ENCODE data around the gene NEO1.
"Not testable (repeated sequence)": the region's sequence is repeated elsewhere in the genome, so short reads cannot be mapped to it uniquely, and the experiment has no call there.

The NEO1 gene

GRCh38 chr15:73166711-73167110, 114.4 kb downstream of the NEO1 start:
- not testable (repeated sequence) for H2BK120ac ChIP-seq (ENCODE audit: insufficient read depth, low read length, poor library complexity); H2BK12ac ChIP-seq (ENCODE audit: low read length); H3K9ac ChIP-seq (ENCODE audit: low read length); H2AK5ac ChIP-seq (ENCODE audit: low read length); H3K36me3 ChIP-seq (ENCODE audit: control insufficient read depth in 1 of 2, insufficient read depth in 2 of 2, low read length in 2 of 2); H2AFZ ChIP-seq (ENCODE audit: insufficient read depth, low read length, poor library complexity); H3K14ac ChIP-seq (ENCODE audit: low read length); H4K12ac ChIP-seq (ENCODE audit: low read depth, low read length); H3K27me3 ChIP-seq (ENCODE audit: insufficient read depth, low read length); H3K9me3 ChIP-seq (ENCODE audit: insufficient read depth, low read depth, low read length); H3K4me2 ChIP-seq (ENCODE audit: low read length); H4K91ac ChIP-seq (ENCODE audit: low read depth, low read length); H3K27ac ChIP-seq (ENCODE audit: low read depth, low read length); DNase-seq; H3K23ac ChIP-seq (ENCODE audit: low read length); H2BK5ac ChIP-seq (ENCODE audit: low read depth, low read length, poor library complexity); H3K4me3 ChIP-seq (ENCODE audit: low read depth, low read length); H3K18ac ChIP-seq (ENCODE audit: low read length); H3K4me1 ChIP-seq (ENCODE audit: control insufficient read depth in 1 of 2, insufficient read depth in 2 of 2, low read length in 2 of 2); H4K8ac ChIP-seq (ENCODE audit: low read depth, low read length); H3K4ac ChIP-seq (ENCODE audit: low read depth, low read length); H3K79me2 ChIP-seq (ENCODE audit: control insufficient read depth, insufficient read depth, low read length, poor library complexity); H3K79me1 ChIP-seq (ENCODE audit: low read length)
- no CpG with 5 or more reads among the region's 1 CpG for WGBS (ENCODE audit: extremely low coverage, insufficient coverage, insufficient read length)

GRCh38 chr15:73168487-73168886, 116.2 kb downstream of the NEO1 start:
- no peak overlapping the region for H4K91ac ChIP-seq (ENCODE audit: low read depth, low read length)
- H3K9ac ChIP-seq (ENCODE audit: low read length): no peak overlapping the region
- no peaks in the 10 kb centered on the region for H3K27me3 ChIP-seq (ENCODE audit: insufficient read depth, low read length)
- no peak overlapping the region for H2BK120ac ChIP-seq (ENCODE audit: insufficient read depth, low read length, poor library complexity)
- WGBS (ENCODE audit: extremely low coverage, insufficient coverage, insufficient read length): no CpG with 5 or more reads among the region's 3 CpGs
- H3K79me1 ChIP-seq (ENCODE audit: low read length): no peaks in the 10 kb centered on the region
- H3K79me2 ChIP-seq (ENCODE audit: control insufficient read depth, insufficient read depth, low read length, poor library complexity): no peaks in the 10 kb centered on the region
- DNase-seq: no peak
- no peak overlapping the region for H4K12ac ChIP-seq (ENCODE audit: low read depth, low read length)
- no peak overlapping the region for H3K27ac ChIP-seq (ENCODE audit: low read depth, low read length)
- H3K36me3 ChIP-seq (ENCODE audit: control insufficient read depth in 1 of 2, insufficient read depth in 2 of 2, low read length in 2 of 2): peaks cover 2% of the 10 kb centered on the region in 2 experiments
- no peak overlapping the region for H4K8ac ChIP-seq (ENCODE audit: low read depth, low read length)
- no peak overlapping the region for H3K23ac ChIP-seq (ENCODE audit: low read length)
- no peak overlapping the region for H3K4ac ChIP-seq (ENCODE audit: low read depth, low read length)
- H3K4me1 ChIP-seq (ENCODE audit: control insufficient read depth in 1 of 2, insufficient read depth in 2 of 2, low read length in 2 of 2): no peaks in the 10 kb centered on the region
- H2AK5ac ChIP-seq (ENCODE audit: low read length): no peak overlapping the region
- H3K18ac ChIP-seq (ENCODE audit: low read length): no peak overlapping the region
- peaks cover 3% of the 10 kb centered on the region for H3K9me3 ChIP-seq (ENCODE audit: insufficient read depth, low read depth, low read length)
- H3K4me3 ChIP-seq (ENCODE audit: low read depth, low read length): no peak overlapping the region
- no peak overlapping the region for H3K14ac ChIP-seq (ENCODE audit: low read length)
- no peak overlapping the region for H2AFZ ChIP-seq (ENCODE audit: insufficient read depth, low read length, poor library complexity)
- H2BK5ac ChIP-seq (ENCODE audit: low read depth, low read length, poor library complexity): no peak overlapping the region
- H2BK12ac ChIP-seq (ENCODE audit: low read length): no peak overlapping the region
- no peak overlapping the region for H3K4me2 ChIP-seq (ENCODE audit: low read length)

- no peak overlapping the region for H3K4me3 ChIP-seq (ENCODE audit: low read depth, low read length)
- no peak overlapping the region for H4K12ac ChIP-seq (ENCODE audit: low read depth, low read length)
- no peaks in the 10 kb centered on the region for H3K79me1 ChIP-seq (ENCODE audit: low read length)
- no peak overlapping the region for H3K23ac ChIP-seq (ENCODE audit: low read length)
- no peak overlapping the region for H2BK12ac ChIP-seq (ENCODE audit: low read length)
- H3K18ac ChIP-seq (ENCODE audit: low read length): no peak overlapping the region
- H2AK5ac ChIP-seq (ENCODE audit: low read length): no peak overlapping the region
- no peak overlapping the region for H3K27ac ChIP-seq (ENCODE audit: low read depth, low read length)
- no peak overlapping the region for H3K4ac ChIP-seq (ENCODE audit: low read depth, low read length)
- H3K4me1 ChIP-seq (ENCODE audit: control insufficient read depth in 1 of 2, insufficient read depth in 2 of 2, low read length in 2 of 2): no peaks in the 10 kb centered on the region
- DNase-seq: no peak
- no CpG with 5 or more reads among the region's 9 CpGs for WGBS (ENCODE audit: extremely low coverage, insufficient coverage, insufficient read length)
- H3K14ac ChIP-seq (ENCODE audit: low read length): no peak overlapping the region
- H3K9ac ChIP-seq (ENCODE audit: low read length): no peak overlapping the region
- H4K91ac ChIP-seq (ENCODE audit: low read depth, low read length): no peak overlapping the region
- H3K27me3 ChIP-seq (ENCODE audit: insufficient read depth, low read length): no peaks in the 10 kb centered on the region
- H2AFZ ChIP-seq (ENCODE audit: insufficient read depth, low read length, poor library complexity): no peak overlapping the region
- H3K79me2 ChIP-seq (ENCODE audit: control insufficient read depth, insufficient read depth, low read length, poor library complexity): no peaks in the 10 kb centered on the region
- H3K36me3 ChIP-seq (ENCODE audit: control insufficient read depth in 1 of 2, insufficient read depth in 2 of 2, low read length in 2 of 2): no peaks in the 10 kb centered on the region
- H3K4me2 ChIP-seq (ENCODE audit: low read length): no peak overlapping the region
- no peak overlapping the region for H2BK5ac ChIP-seq (ENCODE audit: low read depth, low read length, poor library complexity)
- no peak overlapping the region for H2BK120ac ChIP-seq (ENCODE audit: insufficient read depth, low read length, poor library complexity)
- H3K9me3 ChIP-seq (ENCODE audit: insufficient read depth, low read depth, low read length): no peaks in the 10 kb centered on the region
- H4K8ac ChIP-seq (ENCODE audit: low read depth, low read length): no peak overlapping the region
These were observed 119.4 kb downstream of the NEO1 start for GRCh38 chr15:73171711-73172110.

GRCh38 chr15:73172508-73172907, 120.2 kb downstream of the NEO1 start:
- Histone ChIP-seq H3K4me3 (ENCODE audit: low read depth, low read length) (no peak overlapping the region), H2AK5ac (ENCODE audit: low read length) (no peak overlapping the region), H3K14ac (ENCODE audit: low read length) (no peak overlapping the region), H3K27ac (ENCODE audit: low read depth, low read length) (no peak overlapping the region), H3K9ac (ENCODE audit: low read length) (no peak overlapping the region), H3K18ac (ENCODE audit: low read length) (no peak overlapping the region), H4K8ac (ENCODE audit: low read depth, low read length) (no peak overlapping the region), H3K4ac (ENCODE audit: low read depth, low read length) (no peak overlapping the region), H3K79me2 (ENCODE audit: control insufficient read depth, insufficient read depth, low read length, poor library complexity) (no peaks in the 10 kb centered on the region), H3K27me3 (ENCODE audit: insufficient read depth, low read length) (no peaks in the 10 kb centered on the region), H3K4me2 (ENCODE audit: low read length) (no peak overlapping the region), H3K4me1 (ENCODE audit: control insufficient read depth in 1 of 2, insufficient read depth in 2 of 2, low read length in 2 of 2) (no peaks in the 10 kb centered on the region), H3K9me3 (ENCODE audit: insufficient read depth, low read depth, low read length) (no peaks in the 10 kb centered on the region), H3K36me3 (ENCODE audit: control insufficient read depth in 1 of 2, insufficient read depth in 2 of 2, low read length in 2 of 2) (no peaks in the 10 kb centered on the region), H4K12ac (ENCODE audit: low read depth, low read length) (no peak overlapping the region), H2BK12ac (ENCODE audit: low read length) (no peak overlapping the region), H3K79me1 (ENCODE audit: low read length) (no peaks in the 10 kb centered on the region), H2AFZ (ENCODE audit: insufficient read depth, low read length, poor library complexity) (no peak overlapping the region), H4K91ac (ENCODE audit: low read depth, low read length) (no peak overlapping the region), H2BK5ac (ENCODE audit: low read depth, low read length, poor library complexity) (no peak overlapping the region), H3K23ac (ENCODE audit: low read length) (no peak overlapping the region), H2BK120ac (ENCODE audit: insufficient read depth, low read length, poor library complexity) (no peak overlapping the region)
- DNase-seq: no peak
